T-helper 22 cell (primary cell): ENCODE results near the gene ABHD16B.

Experiments used
- DNase-seq: peaks from one replicate; pipeline ENCODE4 v3.0.0-alpha.2; 2020; ENCODE audit warnings: low read depth

The ABHD16B gene

GRCh38 chr20:63895952-63896263 lies 34.6 kb downstream of the ABHD16B start:
- DNase-seq, result no peak

GRCh38 chr20:63896264-63897105 lies 35.2 kb downstream of the ABHD16B start:
- DNase-seq, result no peak

GRCh38 chr20:63897978-63898561 lies 36.8 kb downstream of the ABHD16B start:
- no peak for DNase-seq

- DNase-seq, result no peak
Observed at GRCh38 chr20:63898882-63899558, 37.7 kb downstream of the ABHD16B start.

GRCh38 chr20:63900413-63900812 lies 39.1 kb downstream of the ABHD16B start:
- DNase-seq, result no peak

- no peak for DNase-seq
Observed at GRCh38 chr20:63903796-63904561, 42.7 kb downstream of the ABHD16B start.

- DNase-seq, result no peak
Observed at GRCh38 chr20:63908008-63908682, 46.8 kb downstream of the ABHD16B start.

- DNase-seq, result no peak
Observed at GRCh38 chr20:63911176-63911575, 49.9 kb downstream of the ABHD16B start.
